Activated naive CD4-positive, alpha-beta T cell treated with Interleukin-2 at 50 U/mL for 16 hours (primary cell): ENCODE results near the gene CD82.

Experiments
- DNase-seq: peaks from one replicate; pipeline ENCODE4 v3.0.0-alpha.2; 2020

Gene CD82, protein sequence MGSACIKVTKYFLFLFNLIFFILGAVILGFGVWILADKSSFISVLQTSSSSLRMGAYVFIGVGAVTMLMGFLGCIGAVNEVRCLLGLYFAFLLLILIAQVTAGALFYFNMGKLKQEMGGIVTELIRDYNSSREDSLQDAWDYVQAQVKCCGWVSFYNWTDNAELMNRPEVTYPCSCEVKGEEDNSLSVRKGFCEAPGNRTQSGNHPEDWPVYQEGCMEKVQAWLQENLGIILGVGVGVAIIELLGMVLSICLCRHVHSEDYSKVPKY

GRCh38 chr11:44565211-44565952, at the start of gene CD82:
TSS of gene CD82 (plus strand) at chr11:44565663. CDS start at chr11:44594663, 29,000 bp downstream.
- DNase-seq = peak; percentile 98

DNA sequence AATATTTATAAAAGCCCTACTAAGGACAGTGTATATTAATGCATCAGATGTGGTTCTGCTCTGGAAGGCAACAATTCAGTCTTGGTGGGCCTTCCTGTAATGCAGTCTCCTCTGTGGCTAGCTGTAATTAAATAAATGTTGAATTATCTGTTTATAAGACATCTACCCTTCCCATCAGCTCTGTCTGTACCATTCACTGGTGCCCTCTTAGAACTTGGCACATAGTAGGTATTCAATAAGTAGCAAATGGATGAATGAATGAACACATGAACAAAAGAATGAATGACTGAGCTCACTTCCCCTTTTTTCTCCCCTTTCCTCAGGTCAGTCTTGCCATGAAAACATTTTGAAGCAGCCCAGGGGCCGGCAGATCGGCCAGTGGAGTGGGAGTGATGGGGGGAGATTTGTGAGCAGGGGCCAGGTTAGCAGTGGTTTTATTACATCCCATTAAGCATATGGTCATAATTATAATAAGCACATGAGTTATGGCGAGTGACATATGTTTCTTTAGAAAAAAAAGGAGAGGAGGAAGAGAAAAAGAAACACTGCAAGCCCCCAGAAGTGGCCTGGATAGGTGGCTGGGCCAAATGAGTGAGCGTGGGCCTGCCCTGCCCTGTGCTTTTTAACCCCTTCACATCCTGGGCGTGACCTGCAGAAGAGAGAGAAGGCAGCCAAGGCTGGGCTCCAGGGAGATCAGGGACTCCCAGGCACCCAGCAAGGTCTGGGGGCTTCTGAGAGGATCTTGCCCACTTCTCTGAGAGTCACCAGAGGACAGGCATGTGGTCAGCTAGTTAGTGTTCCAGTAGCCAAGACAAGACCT, 48.6 kb upstream of the CD82 start:
- DNase-seq = no peak

GRCh38 chr11:44517541-44517940, 47.9 kb upstream of the CD82 start:
- DNase-seq = no peak

GRCh38 chr11:44518968-44519550, 46.4 kb upstream of the CD82 start:
- DNase-seq = no peak

- no peak for DNase-seq
Observed at GRCh38 chr11:44519989-44520737, 45.3 kb upstream of the CD82 start.

DNA sequence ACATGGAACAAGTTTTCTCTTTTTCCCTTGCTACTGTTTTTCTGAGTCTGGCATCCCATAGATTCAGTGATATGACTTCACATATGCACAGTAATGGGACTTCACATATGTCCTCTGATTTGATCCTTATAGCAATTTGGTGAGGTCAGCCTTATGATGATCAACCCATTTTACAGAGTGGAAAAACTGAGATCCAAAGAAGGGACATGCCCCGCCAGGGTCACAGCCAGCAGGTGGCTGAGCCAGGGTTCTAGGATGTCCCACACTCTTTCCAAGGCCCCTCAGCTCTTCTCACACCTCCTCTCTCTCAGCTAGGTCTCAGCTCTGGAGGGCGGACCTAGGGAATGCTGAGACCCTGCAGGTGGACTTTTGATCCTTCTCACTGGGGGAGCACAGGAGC, 44.3 kb upstream of the CD82 start:
- DNase-seq = no peak

DNA sequence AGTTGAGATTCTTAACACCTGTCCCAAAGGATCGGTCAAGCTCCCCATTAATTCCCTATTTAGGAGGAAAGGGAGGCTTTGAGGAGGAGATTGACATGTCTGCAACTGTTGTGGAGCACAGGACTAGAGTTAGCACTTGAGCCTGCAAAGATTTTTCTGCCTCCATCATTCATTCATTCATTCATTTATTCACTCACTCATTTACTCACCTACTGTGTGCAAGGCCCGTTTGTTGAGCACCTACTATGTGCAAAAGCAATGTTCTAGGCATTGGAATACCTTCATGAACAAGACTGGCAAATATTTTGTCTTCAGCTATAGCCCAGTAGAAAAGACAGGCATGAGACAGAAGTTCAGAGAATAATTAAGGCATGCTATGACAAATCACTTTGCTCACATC, 43.2 kb upstream of the CD82 start:
- DNase-seq = no peak

DNA sequence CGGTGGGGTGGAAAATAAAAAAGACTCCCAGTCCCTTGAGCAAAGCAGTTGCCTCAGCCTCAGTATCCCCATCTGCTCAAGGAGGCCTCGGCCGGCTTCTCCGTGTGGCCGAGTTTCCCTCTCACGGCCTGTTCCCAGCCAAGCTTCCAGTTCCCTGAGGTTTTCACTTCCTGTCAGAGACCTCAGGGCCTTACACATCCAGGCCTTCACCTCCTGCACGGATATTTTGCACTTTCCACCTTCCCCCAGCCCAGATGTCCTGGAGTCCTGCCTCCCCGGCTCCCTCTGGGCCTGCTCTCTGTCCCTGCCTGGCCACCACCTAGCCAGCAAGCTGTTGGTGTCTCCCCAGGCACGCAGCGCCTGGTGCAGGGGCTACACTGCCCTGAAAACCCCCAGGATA, 41.1 kb upstream of the CD82 start:
- DNase-seq = no peak

DNA sequence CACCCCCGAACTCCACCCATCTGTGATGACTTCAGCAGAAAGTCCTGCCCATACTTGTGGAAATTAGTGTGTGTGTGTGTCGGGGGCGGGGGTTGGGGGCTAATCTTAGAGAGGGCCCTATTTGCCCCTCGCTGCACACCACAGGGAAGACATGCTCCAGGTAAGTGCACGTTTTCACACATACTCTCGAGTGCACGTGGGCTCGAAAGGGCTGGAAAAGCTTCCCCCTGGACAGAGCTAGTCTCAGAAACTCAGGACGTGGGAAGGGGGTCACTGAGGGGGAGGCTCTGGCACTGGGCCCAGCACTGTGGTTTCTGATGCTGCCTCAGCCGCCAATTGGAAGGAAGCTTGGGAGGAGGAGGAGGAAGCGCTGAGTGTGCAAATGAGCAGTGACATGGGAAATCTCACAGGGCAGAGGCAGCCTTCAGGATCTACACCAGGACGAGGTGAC, 40.7 kb upstream of the CD82 start:
- no peak for DNase-seq

GRCh38 chr11:44525473-44526252, 39.8 kb upstream of the CD82 start:
- DNase-seq = no peak

DNA sequence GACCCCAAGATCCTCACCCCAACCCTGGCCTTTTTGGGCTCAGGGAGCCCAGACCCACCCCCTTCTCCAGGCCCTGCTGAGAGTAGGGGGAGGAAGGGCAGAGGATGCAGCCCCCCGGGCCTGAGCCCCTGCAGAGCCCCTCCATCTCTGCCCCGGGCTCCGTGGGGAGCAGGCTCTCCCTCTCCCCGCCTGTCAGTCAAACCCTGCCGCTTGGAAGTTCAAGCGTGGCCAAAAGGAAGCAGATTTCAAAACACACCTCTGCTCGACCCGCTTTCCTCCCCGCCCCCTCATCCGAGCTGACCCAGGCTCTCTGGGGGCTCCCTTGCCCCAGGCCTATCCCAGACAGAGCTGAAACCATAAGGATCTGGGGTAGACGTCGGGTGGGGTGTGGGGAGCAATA, 39.0 kb upstream of the CD82 start:
- DNase-seq = no peak

GRCh38 chr11:44527476-44527875, 38.0 kb upstream of the CD82 start:
- DNase-seq = no peak

GRCh38 chr11:44528103-44528502, 37.4 kb upstream of the CD82 start:
- DNase-seq = no peak

DNA sequence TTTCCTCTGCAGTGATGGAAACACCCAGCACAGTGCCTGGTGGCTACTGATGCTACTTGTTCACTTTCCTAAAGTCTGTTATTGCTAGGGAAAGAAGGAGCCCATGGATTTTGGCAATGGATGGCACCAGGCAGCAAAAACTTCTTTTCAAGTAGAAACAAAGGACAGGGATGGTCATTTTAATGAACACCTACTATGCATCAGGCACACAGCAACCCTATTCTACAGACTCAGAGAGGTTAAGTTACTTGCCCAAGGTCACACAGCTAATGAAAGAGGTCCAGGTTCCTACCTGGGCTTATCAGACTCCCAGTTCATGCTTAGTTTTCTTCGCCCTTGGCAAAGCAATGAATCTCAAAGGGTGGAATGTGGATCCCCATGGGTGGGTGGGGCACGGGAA, 36.9 kb upstream of the CD82 start:
- DNase-seq = no peak

GRCh38 chr11:44529895-44530412, 35.5 kb upstream of the CD82 start:
- DNase-seq = no peak

DNA sequence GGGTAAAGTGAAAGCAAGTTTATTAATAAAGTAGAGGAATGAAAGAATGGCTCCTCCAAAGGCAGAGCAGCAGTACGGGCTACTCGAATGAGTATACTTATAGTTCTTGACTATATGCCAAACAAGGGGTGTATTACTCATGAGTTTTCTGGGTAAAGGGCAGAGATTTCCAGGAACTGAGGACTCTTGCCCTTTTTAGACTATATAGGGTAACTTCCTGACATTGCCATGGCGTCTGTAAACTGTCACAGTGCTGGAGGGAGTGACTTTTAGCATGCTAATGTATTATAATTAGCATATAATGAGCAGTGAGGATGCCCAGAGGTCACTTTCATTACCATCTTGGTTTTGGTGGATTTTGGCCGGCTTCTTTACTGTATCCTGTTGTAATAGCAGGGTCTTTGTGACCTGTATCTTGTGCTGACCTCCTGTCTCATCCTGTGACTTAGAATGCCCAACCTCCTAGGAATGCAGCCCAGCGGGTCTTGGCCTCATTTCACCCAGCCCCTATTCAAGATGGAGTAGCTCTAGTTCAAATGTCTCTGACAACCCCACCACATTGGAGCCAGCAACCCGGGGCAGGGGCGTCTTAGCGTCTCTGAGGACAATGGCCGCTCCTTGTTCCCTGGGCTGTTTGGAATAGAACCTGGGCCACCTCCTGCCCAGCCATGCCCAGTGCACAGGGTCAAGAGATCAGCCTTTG, 34.9 kb upstream of the CD82 start:
- peak; percentile 5 for DNase-seq

DNA sequence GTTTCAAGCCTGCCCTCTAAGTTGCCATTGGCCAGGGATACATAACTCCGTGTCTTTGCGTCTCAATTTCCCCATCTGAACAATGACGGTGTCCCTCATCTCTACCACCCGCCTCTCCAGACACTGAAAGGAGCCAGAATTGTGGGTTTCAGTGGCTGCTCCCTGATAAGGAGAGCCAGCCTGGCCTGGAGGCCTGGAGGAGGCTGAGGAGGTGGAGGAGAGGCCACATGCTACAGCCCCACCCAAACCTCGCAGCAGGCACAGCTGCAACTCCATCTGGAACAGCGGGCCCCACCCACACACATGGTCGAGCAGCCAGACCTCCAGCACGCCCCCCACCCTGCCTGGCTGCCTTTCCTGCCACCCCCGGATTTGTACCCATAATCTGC, 34.4 kb upstream of the CD82 start:
- DNase-seq = no peak

GRCh38 chr11:44531636-44532035, 33.8 kb upstream of the CD82 start:
- no peak for DNase-seq

DNA sequence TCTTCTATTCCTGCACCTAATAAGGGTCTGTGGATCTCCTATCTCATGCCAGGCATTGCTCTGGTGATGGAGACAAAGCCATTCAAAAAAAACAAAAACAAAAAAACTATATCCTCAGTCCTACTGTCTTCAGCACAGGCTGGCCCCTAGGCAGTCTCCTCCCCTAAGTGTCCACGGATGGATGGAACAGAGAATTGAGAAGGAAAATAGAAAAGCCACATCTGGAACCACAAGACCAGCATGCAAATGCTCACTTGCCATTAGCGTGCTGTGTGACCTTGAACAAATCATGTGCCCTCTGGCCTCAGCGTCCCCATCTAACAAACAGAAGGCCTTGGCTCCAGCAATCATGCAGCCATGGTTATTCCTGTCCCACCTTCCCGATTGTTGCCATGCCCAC, 32.7 kb upstream of the CD82 start:
- DNase-seq = no peak

DNA sequence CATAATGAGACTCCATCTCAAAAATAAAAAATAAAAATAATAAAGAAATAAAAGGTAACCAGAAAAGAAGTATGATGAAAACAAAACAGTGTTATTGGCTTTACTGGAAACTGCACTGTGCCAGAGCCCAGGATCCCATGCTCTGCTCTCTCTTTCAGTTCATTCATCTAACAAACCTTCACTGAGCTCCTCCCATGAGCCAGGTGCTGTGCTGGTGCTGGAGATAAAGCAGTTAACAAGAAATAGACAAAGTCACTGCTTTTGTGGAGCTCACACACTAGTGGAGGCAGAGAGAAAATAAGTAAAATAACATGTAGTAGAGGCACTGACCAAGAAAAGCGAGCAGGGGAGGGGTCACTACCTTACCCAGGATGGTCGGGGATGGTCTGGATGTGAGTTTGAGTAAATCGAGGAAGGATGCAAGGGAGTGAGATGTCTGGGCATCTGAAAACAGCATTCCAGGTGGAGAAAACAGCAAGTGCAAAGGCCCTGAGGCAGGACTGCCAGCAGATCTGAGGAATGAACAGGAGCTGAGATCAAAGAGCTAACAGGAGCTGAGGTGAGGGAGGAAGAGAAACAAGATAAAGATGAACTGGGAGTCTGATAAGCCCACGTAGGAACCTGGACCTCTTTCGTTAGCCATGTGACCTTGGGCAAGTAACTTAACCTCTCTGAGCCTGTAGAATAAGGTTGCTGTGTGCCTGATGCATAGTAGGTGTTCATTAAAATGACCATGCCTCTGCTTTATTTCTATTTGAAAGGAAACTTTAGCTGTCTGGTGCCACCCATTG, 31.3 kb upstream of the CD82 start:
- DNase-seq = no peak
